ENCODE data around the gene CLRN2. TPM values are rescaled to one million over a fixed set of nuclear protein-coding genes. Genes with fewer than 3 reads are reported as not detected.

The CLRN2 gene
- total RNA-seq, 1 experiment from 2014 or later: not detected

GRCh38 chr4:17477774-17478472 is 37.0 kb upstream of the CLRN2 start:
- no peaks in the 10 kb centered on the region for H3K27me3 ChIP-seq (ENCODE audit: insufficient read depth, low read length)
- H2AFZ ChIP-seq (ENCODE audit: low read length): no peak overlapping the region
- Mint-ChIP-seq H3K27me3 (ENCODE audit: low read depth) (no peaks in the 10 kb centered on the region; the same call in 1 of the 2 replicates), H3K4me3 (no peak overlapping the region), H3K36me3 (ENCODE audit: insufficient read depth in 1 of 3, low read depth in 3 of 3) (no peaks in the 10 kb centered on the region), H3K4me1 (peaks cover 10 to 11% of the 10 kb centered on the region in 2 experiments; a peak in 3 of 4 replicates), H3K9me3 (no peaks in the 10 kb centered on the region; a peak in 1 of 5 replicates), H3K27ac (no peak overlapping the region)
- H4K20me1 ChIP-seq (ENCODE audit: control insufficient read depth, insufficient read depth, insufficient read length): no peaks in the 10 kb centered on the region
- H3K27ac ChIP-seq (ENCODE audit: insufficient read length, low read depth, low read length): no peak overlapping the region
- no peak overlapping the region for H2AK5ac ChIP-seq (ENCODE audit: insufficient read length, low read length)
- H3K4me2 ChIP-seq (ENCODE audit: insufficient read depth, insufficient read length, low read length): no peak overlapping the region
- H3K56ac ChIP-seq (ENCODE audit: insufficient read length, low read depth, low read length): no peak overlapping the region
- no peak overlapping the region for H2BK5ac ChIP-seq (ENCODE audit: insufficient read length, low read length)
- no peak overlapping the region for H3K14ac ChIP-seq (ENCODE audit: insufficient read depth, low read length)
- no peak overlapping the region for H3K18ac ChIP-seq (ENCODE audit: insufficient read length, low read depth, low read length)
- no peak overlapping the region for H2BK12ac ChIP-seq (ENCODE audit: insufficient read length, low read depth, low read length)
- no peak overlapping the region for H3K4ac ChIP-seq (ENCODE audit: low read depth, low read length)
- H2BK20ac ChIP-seq (ENCODE audit: low read depth, low read length, poor library complexity, severe bottlenecking): no peak overlapping the region
- H3K79me2 ChIP-seq (ENCODE audit: insufficient read depth, low read length): no peaks in the 10 kb centered on the region
- no peak overlapping the region for H4K8ac ChIP-seq (replicated peaks; ENCODE audit: insufficient read length, low read depth, low read length)
- no peak overlapping the region for H3K9ac ChIP-seq (ENCODE audit: extremely low read depth, insufficient read length, low read length)
- no peak overlapping the region for H4K5ac ChIP-seq (ENCODE audit: insufficient read length, low read depth, low read length)
- no peak overlapping the region for H2BK15ac ChIP-seq (ENCODE audit: low read depth, low read length)
- WGBS (ENCODE audit: extremely low coverage, insufficient read length, low lambda C conversion rate): no CpG with 5 or more reads among the region's 9 CpGs
- H3K9me3 ChIP-seq (ENCODE audit: control insufficient read depth, low read depth, low read length): no peaks in the 10 kb centered on the region
- TF ChIP-seq, protein P1, sequence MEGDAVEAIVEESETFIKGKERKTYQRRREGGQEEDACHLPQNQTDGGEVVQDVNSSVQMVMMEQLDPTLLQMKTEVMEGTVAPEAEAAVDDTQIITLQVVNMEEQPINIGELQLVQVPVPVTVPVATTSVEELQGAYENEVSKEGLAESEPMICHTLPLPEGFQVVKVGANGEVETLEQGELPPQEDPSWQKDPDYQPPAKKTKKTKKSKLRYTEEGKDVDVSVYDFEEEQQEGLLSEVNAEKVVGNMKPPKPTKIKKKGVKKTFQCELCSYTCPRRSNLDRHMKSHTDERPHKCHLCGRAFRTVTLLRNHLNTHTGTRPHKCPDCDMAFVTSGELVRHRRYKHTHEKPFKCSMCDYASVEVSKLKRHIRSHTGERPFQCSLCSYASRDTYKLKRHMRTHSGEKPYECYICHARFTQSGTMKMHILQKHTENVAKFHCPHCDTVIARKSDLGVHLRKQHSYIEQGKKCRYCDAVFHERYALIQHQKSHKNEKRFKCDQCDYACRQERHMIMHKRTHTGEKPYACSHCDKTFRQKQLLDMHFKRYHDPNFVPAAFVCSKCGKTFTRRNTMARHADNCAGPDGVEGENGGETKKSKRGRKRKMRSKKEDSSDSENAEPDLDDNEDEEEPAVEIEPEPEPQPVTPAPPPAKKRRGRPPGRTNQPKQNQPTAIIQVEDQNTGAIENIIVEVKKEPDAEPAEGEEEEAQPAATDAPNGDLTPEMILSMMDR (conservative IDR thresholded peaks at IDR 0.05): no peak
- DNase-seq: no peak
- H2BK120ac ChIP-seq (ENCODE audit: low read depth, low read length, poor library complexity, severe bottlenecking): no peak overlapping the region
- H4K91ac ChIP-seq (ENCODE audit: insufficient read length, low read depth, low read length): no peak overlapping the region
- H3K23me2 ChIP-seq (ENCODE audit: insufficient read length, low read depth, low read length, poor library complexity, severe bottlenecking): no peaks in the 10 kb centered on the region
- H3K23ac ChIP-seq (ENCODE audit: insufficient read length, low read depth, low read length): no peak overlapping the region
- H3T11ph ChIP-seq (ENCODE audit: low read length): no peak overlapping the region
- H3K79me1 ChIP-seq (ENCODE audit: insufficient read depth, low read depth, low read length, poor library complexity, severe bottlenecking): no peaks in the 10 kb centered on the region
- H3K4me1 ChIP-seq (ENCODE audit: insufficient read depth, low read length): no peaks in the 10 kb centered on the region

All from H9 (cell line).